HG03108 (cell line): Measurements from ENCODE around the gene MAML3.

Experiments used
- ATAC-seq: cut with Tn5 transposase; IDR thresholded peaks from one replicate; pipeline ENCODE4 v1.9.1; 2021; ENCODE audit warnings: moderate library complexity; ENCODE audit not compliant: unreplicated experiment

Gene MAML3

DNA sequence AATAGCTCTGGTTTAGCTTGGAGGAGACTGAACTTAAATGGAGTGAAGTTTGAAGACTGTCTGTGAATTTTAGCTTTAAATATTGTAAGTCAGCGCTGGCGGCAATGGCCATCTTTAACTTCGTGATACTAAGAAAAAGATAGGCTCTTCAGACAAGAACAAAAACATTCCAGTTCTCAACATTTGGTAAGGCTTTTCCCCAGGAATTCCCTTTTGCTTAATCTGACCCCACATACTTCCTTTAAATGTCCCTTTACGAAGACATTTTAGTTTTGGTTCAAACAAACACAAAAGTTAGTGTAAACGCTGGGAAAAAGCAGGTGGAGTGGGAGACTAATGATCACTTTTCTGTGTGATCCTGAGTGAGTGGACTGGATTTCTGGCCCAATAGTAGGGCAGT is 106.2 kb downstream of the MAML3 start:
- ATAC-seq = no peak

DNA sequence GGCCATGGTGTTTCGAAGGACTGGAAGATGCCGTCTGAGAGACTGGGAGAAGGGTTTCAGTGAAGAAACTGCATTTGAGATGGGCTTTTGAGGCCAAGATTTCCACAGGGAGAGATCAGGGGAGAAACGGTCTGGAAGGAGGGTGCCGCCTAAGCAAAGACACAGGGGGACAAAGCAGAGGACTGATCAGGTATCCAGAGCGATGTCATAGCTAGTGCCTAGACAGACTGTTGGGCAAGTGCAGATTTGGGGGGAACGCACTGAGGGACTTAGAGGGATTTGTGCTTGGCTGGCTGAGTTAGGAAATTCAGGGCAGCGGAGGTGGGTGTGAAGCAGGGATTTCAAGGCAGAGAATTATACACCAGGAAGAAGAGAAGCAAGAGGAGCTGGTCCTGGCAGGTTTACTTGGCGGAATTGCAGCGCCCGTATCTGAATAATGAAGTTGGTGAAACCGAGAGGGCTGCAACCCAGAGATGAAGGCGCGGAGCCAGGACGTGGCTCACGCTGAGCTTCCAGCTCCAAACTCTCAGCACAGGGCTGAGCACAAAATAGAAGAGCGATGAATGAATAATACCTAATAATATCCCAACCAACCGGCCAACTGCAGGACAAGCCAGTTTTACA is 106.9 kb downstream of the MAML3 start:
- ATAC-seq = no peak

DNA sequence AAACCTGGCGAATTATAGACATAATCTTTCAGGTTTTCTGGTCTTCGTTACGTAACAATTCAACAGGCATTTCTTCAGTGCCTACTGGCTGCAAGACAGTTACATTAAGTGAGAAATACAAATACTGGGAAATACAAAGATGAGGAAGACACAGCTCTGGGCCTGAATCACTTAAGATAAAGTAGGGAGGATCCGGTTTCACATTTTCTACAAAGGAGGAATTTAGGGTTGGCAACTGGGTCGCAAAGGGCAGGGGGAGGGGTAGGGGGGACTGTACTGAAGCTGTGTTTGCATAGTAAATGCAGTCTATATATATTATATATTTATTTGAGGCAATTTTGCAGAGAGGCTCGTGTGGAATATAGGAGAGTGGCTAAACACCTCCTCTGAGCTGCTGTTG is 107.4 kb downstream of the MAML3 start:
- no peak for ATAC-seq

DNA sequence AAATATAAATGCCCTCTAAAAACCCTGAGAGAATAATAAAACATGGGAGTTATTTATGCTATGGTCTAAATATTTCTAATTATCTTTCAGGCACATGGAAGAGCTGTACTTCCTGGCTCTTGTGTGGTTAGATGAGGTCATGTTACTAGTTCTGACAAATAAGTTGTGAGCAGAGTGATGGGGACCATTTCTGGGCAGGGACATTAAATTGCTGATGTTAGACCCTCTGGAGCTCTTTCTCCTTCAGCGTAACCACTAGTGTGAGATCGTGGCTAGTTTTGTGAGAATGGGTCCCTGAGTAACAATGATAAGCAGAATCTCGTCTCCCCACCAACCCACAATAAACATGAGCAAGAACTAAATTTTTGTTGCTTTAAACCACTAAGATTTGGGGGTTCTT is 108.0 kb downstream of the MAML3 start:
- no peak for ATAC-seq

DNA sequence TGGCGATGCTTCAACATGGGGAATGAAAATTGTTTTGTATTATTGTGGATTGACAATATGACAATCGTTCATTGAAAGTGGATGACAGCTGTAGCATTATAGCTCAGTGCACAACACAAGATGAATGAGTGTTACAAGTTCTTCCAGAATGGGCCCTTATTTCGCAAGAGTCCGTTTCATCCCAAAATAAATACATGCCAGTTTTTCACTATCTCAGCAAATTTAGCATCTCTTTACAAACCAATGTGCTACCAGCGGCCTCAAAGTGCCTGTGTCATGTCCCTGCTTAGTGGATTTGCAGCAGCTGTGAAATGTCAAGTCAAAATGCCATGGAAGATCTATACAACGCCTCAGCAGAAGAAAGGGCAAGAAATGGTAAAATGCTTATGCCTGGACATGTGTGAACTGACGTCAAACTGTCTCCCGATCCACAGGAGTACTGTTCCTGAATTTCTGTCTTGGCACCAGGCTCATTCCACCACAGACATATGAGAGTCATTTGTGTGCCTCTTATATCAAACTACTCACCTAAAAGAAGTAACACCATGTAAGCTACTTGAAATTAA is 109.6 kb downstream of the MAML3 start:
- ATAC-seq = no peak

DNA sequence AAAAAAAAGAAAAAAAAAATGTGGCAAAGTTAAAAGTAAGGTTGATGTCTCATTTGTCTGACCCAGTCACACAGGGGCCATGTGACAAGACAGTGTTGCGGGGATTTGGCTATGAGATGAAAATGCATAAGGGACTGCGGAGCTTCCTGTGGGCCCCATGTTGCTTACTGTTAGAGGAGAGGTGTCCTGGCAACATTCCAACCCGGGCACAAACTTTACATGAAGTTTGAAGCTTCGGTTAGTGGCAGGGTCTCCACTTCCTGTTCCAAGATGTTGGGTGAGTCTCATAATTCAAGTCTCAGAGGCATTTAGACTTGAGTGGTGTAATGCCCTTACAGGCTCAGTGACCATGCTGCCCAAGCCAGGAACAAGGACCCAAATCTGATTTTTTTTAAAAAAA is 111.3 kb downstream of the MAML3 start:
- ATAC-seq = no peak

DNA sequence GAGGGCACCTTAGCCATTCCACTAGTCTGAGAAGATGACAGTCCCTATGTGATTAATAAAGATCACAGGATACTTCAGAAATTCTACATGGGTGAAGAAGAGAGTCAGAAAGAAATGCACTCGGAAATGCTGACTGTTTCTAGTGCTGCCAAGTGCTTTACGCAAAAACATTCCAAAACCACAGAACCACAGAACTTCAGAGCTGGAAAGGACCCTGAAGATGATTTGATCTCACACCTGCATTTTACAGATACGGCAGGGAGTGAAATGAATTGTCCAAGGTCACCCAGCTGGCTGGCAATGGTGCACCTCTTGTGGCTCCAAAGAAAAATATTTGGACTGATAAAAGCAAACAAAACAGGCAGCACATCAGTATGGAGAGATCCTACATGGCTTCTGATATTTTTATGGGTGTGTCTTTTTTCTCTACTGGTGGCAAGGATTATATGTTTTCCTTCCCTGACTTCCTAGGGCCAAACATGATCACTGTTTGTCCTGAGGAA is 115.9 kb downstream of the MAML3 start:
- ATAC-seq = no peak

DNA sequence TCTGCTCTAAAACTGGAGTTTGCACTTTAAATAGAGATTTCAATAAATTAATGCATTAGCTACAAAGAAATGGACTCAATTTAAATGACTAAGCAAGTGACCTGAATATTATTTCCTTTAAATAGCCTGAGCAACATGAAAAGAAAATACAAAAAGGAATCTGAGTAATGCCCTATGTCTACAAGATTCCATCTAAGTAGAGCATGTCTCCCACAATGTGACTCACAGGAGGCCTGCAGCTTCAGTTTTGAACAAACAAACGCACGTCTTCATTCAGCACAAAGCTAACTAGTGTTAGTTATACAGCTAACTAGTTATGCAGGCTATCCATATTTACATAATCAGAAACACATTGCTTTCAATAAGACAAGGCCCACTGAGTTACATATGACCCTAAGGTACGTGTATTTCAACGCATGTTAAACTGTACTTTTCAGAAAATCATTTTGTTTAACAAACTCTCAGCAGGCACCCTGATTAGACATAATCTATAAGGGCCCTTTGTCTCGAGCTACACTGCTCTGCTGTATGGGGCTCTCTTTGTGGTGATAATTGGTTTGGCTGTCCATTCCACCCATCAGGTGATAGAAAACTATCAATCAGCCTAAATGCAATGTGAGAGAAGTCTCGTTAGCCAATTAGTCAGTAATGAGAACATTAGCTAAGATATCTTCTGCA is 116.5 kb downstream of the MAML3 start:
- no peak for ATAC-seq

DNA sequence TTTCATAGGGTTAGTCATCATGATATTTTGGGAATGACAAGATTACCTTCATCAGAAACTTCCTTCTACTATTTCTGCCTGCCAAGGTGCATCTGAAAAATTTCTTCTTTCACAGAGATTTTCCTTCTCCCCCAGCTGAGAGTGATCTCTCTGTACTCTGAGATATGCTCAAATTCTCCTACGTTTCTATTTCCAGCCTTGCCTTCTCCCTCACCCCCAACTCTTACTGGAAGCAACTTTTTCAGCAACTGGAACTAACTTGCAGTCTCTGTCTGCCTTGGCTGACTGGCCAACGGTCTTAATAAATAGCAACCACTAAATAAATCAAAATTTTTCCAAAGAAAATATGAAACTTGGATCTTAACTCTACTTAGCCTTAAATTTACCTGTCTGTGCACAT is 122.3 kb downstream of the MAML3 start:
- ATAC-seq = no peak

DNA sequence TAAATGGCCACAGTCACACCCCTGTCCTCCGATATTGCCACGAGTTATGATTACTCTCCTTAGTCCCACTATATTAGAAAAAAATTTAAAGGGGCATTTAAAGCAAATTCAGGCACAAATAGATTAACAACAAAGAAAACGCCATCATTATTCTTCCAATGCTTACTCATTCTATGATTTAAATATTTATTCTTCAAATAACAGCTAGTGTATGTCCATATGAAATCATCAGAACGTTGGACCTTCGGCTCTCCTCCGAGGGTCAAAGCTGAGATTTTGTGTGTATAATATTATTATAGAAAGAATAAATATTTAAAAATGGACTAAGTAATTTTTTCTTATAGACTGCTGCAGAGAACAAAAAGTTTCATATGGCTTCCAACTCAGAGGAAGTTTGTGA is 122.9 kb downstream of the MAML3 start:
- ATAC-seq = no peak

DNA sequence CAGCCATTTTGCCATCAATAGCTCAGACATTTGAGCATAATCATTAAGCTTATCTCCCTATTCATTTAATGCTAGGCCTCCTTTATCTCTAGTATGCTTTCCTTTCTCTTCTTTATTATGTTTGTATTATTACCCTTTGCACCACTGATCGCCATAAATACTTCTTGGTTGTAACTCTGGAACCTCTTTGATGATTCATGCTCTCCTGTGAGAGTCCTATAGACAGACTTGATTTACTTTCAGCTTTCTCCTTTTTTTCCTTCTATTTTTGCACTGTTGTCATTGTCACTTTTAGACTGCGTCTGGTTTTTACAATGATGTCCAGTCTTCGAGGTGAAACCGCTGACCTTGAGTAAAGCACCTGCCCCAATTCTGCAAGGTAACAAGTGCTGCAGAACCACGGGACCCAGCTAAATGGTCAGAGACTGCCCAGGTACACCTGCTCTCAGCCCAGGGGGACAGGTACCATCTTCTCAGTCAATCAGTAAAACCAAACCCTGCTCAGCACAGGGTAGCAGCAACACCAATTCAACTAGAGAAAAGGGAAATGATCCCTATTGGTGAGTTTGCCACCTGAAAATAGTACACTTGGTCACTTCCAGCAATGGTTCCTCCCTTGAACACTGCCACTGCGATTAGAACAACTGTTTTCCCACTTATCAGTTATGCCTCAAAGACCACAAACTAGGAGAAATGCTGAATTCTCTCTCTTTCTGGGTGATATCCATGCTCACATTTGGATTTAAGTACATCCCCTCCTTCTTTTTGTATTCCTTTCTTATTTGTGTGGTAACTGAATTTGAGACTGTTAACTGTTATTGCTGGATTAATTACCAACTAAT is 125.1 kb downstream of the MAML3 start:
- ATAC-seq = no peak

DNA sequence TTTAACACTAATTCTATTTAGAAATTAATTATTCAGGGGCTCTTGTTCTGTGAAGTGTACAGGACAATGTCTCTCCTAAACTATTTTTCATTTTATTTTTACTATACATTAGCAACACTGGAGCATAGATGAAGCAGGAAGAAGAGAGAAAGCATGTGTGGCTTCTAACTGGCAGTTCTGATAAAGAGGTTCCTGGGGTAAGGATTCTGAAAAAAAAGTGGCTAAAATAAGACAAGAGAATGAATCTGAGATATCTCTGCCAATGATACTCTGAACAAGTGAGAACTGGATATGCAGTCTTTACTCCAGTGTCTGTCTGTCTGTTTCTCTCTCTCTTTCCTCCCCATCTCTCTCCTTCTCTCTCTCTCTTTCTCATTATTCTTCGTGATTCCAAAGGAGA is 125.9 kb downstream of the MAML3 start:
- ATAC-seq = no peak

DNA sequence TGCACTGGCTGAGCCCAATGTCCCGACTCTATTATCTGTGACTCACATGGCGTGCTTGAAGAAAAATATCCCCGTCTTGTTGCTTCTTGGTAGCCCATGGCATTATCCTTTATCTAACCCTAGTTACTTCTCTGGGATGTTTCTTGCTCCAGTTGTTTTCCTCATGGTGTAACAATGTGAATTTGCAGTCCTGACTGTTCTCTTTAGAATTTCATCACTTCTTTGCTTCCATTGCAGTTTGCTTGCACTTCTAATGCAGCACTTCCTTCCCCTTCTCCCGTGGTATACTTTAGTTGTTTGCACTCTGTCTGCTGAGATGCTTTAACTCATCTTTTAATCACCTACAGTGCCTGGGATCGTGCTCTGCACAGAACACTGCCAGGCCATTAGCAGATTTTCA is 126.9 kb downstream of the MAML3 start:
- ATAC-seq = no peak

DNA sequence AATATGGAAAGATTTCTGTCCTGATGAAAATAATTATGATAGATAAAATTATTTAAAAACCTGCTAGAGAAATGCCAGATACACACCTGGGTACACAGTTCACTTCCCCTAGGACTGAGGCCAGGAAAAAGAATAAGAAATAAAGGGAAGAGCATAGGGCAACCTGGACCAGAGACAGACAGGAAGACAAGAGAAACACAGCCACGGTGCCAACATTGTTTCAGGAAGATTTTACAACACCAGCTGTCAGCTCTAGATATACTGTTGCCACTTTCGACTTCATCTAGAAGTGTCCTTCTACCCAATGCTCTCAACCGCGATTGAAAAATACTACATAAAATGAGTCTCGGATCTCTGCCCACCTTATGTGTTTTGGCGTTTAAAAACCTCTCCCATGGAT is 128.5 kb downstream of the MAML3 start:
- no peak for ATAC-seq

DNA sequence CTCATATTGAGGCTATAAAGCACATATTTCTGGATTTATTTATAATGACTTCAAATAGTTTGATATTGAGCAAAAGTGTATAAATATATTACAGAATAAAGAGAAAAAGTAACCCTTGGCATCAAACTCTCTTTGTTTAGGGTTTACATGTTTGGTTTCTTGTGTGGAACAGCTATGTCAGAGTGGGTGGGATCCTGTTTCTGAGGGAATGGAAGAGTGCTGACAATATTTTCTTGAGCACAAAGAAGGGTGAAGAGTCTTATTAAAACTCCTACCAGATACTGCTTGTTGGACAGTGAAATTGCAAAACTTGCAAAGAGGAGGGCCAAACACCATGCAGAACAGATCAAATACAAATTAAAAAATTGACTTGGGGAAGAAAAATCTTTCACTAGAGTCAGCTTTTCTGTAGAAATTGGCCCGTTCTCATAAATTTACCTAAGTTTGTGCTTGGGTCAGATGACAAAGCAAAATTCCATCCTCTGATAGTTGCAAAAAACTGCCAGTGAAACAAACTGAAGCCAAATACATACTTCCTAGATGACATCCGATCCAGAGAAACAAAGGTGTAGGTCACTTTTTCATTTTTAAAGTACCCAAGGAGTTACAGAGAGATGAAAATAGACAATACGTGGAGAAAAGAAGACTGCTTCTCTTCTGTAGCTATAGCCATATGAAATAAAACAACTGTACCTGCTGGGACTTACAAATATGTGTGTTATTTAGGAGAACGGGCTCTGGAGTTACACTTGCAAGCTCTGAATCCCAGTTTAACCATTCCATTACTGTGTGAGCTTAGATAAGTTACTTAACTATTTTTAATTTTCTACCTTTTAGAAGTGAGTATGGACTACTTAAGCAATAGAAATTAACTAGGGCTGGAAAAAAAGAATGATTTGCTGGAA is 133.3 kb downstream of the MAML3 start:
- ATAC-seq = no peak

DNA sequence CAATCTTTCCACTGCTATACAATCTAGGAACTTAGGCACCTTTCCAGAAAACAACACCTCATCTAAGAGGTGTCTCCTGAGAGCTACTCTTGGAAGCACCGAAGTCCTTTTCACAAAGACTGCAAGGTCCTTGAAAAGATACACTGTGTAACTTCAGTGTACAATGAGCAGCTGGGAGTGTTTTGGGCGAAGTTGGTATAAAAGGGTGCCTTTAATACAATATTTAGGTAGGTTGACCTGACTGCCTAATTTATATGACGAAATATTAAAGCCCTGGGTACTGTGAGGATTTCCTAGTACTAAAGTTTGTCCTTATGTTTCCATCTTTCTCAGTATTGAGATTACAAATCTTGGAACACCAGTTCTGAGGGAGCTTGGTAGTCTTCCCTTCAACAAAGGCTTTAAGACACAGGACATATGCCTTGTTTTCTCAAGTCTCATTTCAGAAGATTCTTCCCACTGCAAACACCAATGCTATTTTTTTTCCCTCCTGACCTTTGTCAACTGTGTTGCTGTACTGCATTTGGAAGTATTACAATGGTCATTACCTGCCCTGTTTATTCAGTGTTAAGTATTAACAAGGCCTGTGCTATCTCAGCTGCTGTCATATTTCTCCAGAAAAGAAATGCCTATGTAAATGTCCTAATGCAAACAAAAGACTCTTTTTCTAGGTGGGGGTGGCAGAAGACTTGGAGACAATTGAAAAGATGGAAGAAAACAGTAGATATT is 134.2 kb downstream of the MAML3 start:
- no peak for ATAC-seq

DNA sequence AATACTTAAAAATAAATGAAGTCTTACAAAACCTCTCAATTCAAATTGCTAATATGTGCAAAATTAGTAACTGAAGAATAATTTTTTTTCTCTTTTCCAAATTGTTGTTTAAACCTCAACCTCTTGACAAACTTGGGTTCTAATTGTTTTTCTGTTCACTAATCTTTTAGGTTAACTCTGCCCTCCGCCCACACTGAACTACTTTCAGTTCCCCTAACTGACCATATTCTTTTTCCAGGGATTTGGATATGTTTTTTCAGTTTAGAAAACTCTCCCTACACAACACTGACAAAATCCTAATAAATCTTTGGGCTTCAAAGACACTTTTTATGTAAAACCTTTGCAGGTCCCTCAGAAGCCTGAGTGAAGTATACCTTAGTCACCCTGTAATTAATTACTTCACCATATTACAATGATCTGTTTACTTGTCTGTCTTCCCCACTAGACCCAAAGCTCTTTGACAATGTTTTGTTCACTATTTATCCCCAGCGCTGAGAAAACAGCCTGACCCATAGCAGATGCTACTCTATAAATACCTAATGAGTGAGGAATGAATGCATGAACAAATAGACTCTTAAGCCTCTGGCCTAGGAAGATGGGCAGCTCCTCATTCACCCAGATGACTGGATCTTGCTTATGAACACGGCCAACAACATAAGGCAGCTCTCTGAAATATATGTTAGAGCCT is 134.9 kb downstream of the MAML3 start:
- no peak for ATAC-seq

DNA sequence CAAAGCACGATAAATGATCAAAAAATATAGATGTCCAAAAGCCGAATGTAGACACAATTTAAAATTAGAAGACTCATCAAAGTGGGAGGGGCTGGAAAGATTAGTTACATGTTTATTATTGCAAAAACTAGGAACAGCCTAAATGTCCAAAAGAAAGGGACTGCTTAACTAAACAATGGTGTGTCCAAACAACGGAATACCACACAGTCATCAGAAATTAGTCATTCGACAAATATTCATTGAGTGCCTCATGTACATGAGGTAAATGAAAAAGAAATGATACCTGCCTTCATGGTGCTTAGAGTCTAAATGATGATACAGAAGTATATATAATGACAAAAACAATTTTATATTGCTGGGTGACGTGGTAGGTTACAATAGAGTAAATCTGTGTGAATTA is 139.7 kb downstream of the MAML3 start:
- no peak for ATAC-seq
